Erythroblast (primary cell): ENCODE data around the gene OSBPL9.

Experiments
- GATA1 ChIP-seq: IDR thresholded peaks from 2 replicates; pipeline ENCODE4 v1.6.1; 2011; ENCODE audit warnings: low read depth, mild to moderate bottlenecking, control low read depth, low read length, moderate library complexity
- POLR2A ChIP-seq: IDR thresholded peaks from 2 replicates; pipeline ENCODE4 v1.6.1; 2011; ENCODE audit warnings: mild to moderate bottlenecking, low read length

DNA sequence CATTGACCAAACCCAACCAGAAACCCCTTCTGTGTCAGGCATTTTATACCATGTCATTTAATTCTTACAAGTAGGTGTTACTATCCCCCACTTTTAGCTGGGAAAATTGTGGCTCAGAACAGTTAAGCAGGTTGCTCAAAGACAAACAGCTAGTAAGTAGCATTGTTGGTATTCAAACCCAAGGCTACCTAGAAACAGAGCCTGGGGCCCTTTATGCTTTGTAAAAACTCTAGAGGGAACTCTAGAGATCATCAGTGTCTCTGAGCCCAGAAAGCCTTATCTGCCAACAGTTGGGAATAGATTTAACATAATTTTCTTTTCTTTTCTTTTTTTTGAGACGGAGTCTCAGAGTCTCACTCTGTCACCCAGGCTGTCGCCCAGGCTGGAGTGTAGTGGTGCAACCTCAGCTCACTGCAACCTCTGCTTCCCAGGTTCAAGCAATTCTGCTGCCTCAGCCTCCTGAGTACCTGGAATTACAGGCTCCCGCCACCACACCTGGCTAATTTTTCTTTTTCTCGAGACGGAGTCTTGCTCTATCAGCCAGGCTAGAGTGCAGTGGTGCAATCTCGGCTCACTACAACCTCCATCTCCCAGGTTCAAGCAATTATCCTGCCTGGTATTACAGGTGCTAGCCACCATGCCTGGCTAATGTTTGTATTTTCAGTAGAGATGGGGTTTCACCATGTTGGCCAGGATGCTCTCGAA is 48.5 kb upstream of the OSBPL9 start:
- TF ChIP-seq POLR2A (no peak), GATA1 (no peak)
